HepG2 (cell line): ENCODE data around the gene EIF4ENIF1. TPM values are rescaled to one million over a fixed set of nuclear protein-coding genes. Genes with fewer than 3 reads are reported as not detected.
A peak's percentile ranks its signal among the peaks of the same experiment; 100 is the strongest.

Source experiments
- ATAD3A ChIP-seq: sonication (generic); formaldehyde crosslinking; IDR thresholded peaks from 2 replicates; pipeline ENCODE4 v1.4.0; 2020; ENCODE audit warnings: missing genetic modification reagents
- DNMT1 ChIP-seq: sonication (generic); formaldehyde crosslinking; IDR thresholded peaks from 2 replicates; pipeline ENCODE4 v1.5.1; 2020; ENCODE audit warnings: mild to moderate bottlenecking, missing genetic modification reagents
- ERF ChIP-seq: IDR thresholded peaks from 2 replicates; pipeline ENCODE4 v1.6.1; 2018; ENCODE audit warnings: missing biosample characterization, missing genetic modification reagents
- HCFC1 ChIP-seq: fragments of 150-350 bp; IDR thresholded peaks from 2 replicates; pipeline ENCODE4 v1.6.1; 2014; ENCODE audit warnings: low read depth, low read length
- HIVEP1 ChIP-seq: sonication (generic); formaldehyde crosslinking; IDR thresholded peaks from 2 replicates; pipeline ENCODE4 v1.4.0; 2020; ENCODE audit warnings: mild to moderate bottlenecking, missing genetic modification reagents
- JDP2 ChIP-seq: sonication (generic); formaldehyde crosslinking; IDR thresholded peaks from 2 replicates; pipeline ENCODE4 v1.8.1; 2022; ENCODE audit warnings: missing genetic modification reagents, borderline replicate concordance
- MIER2 ChIP-seq: IDR thresholded peaks from 2 replicates; pipeline ENCODE4 v1.6.1; 2016; ENCODE audit warnings: missing biosample characterization, missing genetic modification reagents
- NFKBIZ ChIP-seq: IDR thresholded peaks from 2 replicates; pipeline ENCODE4 v1.6.1; 2018; ENCODE audit warnings: missing genetic modification reagents, missing compliant biosample characterization
- NR2F2 ChIP-seq: IDR thresholded peaks from 2 replicates; pipeline ENCODE4 v1.6.1; 2012; ENCODE audit warnings: low read depth, inconsistent platforms, borderline replicate concordance
- ZFAT ChIP-seq: sonication (generic); formaldehyde crosslinking; conservative IDR thresholded peaks from 2 replicates; pipeline ENCODE4 v1.8.1; 2023; ENCODE audit warnings: missing genetic modification reagents, inconsistent platforms
- ZNF225 ChIP-seq: sonication (generic); formaldehyde crosslinking; IDR thresholded peaks from 2 replicates; pipeline ENCODE4 v1.4.0; 2020; ENCODE audit warnings: mild to moderate bottlenecking, missing genetic modification reagents
- ZNF547 ChIP-seq: sonication (generic); formaldehyde crosslinking; IDR thresholded peaks from 2 replicates; pipeline ENCODE4 v1.5.1; 2020; ENCODE audit warnings: mild to moderate bottlenecking, missing genetic modification reagents
- ZNF557 ChIP-seq: sonication (generic); formaldehyde crosslinking; IDR thresholded peaks from 2 replicates; pipeline ENCODE4 v1.4.0; 2020; ENCODE audit warnings: missing genetic modification reagents
- ZNF577 ChIP-seq: sonication (generic); formaldehyde crosslinking; IDR thresholded peaks from 2 replicates; pipeline ENCODE4 v1.4.0; 2020; ENCODE audit warnings: mild to moderate bottlenecking, low read depth, missing genetic modification reagents, borderline replicate concordance
- ZNF782 ChIP-seq: sonication (generic); formaldehyde crosslinking; IDR thresholded peaks from 2 replicates; pipeline ENCODE4 v1.4.0; 2020; ENCODE audit warnings: missing genetic modification reagents, mild to moderate bottlenecking, borderline replicate concordance
- polyA plus RNA-seq, 8 experiments: library from polyadenylated mRNA; depleted of rRNA in 3 of 8; stranded (reverse) in 7 of 8; unstranded in 1 of 8; fragments of >200 nt; fragmentation: Illumina TruSeq in 4 of 8; extraction: Trizol in 4 of 8; gene quantifications; 2 replicates each; pipeline versions ENCODE4 v1.2.1 to v1.2.3, GENCODE V29; 2011 to 2016; ENCODE audit warnings: low read depth in 4 of 8, missing spikeins in 1 of 8, mixed read lengths in 1 of 8; ENCODE audit not compliant: insufficient read depth in 1 of 8
- total RNA-seq, 5 experiments: library from RNA; depleted of rRNA; stranded (reverse); fragments of >200 nt; fragmentation: Illumina TruSeq; extraction: Trizol; gene quantifications; 2 replicates each; pipeline ENCODE4 v1.2.3, GENCODE V29; 2016; ENCODE audit warnings: low read depth in 1 of 5
- TF ChIP-seq, protein P1 (sequence below): sonication (generic); formaldehyde crosslinking; IDR thresholded peaks from 2 replicates; pipeline ENCODE4 v1.9.0; 2021; ENCODE audit warnings: missing genetic modification reagents, borderline replicate concordance
- TF ChIP-seq, protein P2 (sequence below): sonication (generic); formaldehyde crosslinking; IDR thresholded peaks from 2 replicates; pipeline ENCODE4 v1.4.0; 2020; ENCODE audit warnings: missing genetic modification reagents
- TF ChIP-seq, protein P3 (sequence below): sonication (generic); formaldehyde crosslinking; IDR thresholded peaks from 2 replicates; pipeline ENCODE4 v1.5.1; 2020; ENCODE audit warnings: mild to moderate bottlenecking, missing genetic modification reagents, moderate library complexity
- TF ChIP-seq, protein P4 (sequence below): sonication (generic); formaldehyde crosslinking; IDR thresholded peaks from 2 replicates; pipeline ENCODE4 v1.4.0; 2020; ENCODE audit warnings: missing genetic modification reagents

EIF4ENIF1 gene
- total and polyA plus RNA-seq, 2 of the 13 experiments (the other 11 are each of a cell fraction or from before 2014, with no cell fraction given) = 11.9 to 12.3 TPM

- peak; percentile 62; the same call in 1 of the 2 replicates for TF ChIP-seq ERF (CRISPR knock-in tag)
- peak; percentile 75; the same call in 1 of the 2 replicates for TF ChIP-seq HIVEP1 (CRISPR knock-in tag)
- no peak for TF ChIP-seq MIER2 (CRISPR knock-in tag)
- no peak for TF ChIP-seq DNMT1 (CRISPR knock-in tag)
- no peak; the same call in 1 of the 2 replicates for TF ChIP-seq ZNF782 (CRISPR knock-in tag)
- no peak for TF ChIP-seq ATAD3A (CRISPR knock-in tag)
- TF ChIP-seq, protein P1, sequence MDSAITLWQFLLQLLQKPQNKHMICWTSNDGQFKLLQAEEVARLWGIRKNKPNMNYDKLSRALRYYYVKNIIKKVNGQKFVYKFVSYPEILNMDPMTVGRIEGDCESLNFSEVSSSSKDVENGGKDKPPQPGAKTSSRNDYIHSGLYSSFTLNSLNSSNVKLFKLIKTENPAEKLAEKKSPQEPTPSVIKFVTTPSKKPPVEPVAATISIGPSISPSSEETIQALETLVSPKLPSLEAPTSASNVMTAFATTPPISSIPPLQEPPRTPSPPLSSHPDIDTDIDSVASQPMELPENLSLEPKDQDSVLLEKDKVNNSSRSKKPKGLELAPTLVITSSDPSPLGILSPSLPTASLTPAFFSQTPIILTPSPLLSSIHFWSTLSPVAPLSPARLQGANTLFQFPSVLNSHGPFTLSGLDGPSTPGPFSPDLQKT (CRISPR knock-in tag) = 0 out of 2 replicates have a peak, but pooled peaks have one; percentile 27
- TF ChIP-seq, protein P2, sequence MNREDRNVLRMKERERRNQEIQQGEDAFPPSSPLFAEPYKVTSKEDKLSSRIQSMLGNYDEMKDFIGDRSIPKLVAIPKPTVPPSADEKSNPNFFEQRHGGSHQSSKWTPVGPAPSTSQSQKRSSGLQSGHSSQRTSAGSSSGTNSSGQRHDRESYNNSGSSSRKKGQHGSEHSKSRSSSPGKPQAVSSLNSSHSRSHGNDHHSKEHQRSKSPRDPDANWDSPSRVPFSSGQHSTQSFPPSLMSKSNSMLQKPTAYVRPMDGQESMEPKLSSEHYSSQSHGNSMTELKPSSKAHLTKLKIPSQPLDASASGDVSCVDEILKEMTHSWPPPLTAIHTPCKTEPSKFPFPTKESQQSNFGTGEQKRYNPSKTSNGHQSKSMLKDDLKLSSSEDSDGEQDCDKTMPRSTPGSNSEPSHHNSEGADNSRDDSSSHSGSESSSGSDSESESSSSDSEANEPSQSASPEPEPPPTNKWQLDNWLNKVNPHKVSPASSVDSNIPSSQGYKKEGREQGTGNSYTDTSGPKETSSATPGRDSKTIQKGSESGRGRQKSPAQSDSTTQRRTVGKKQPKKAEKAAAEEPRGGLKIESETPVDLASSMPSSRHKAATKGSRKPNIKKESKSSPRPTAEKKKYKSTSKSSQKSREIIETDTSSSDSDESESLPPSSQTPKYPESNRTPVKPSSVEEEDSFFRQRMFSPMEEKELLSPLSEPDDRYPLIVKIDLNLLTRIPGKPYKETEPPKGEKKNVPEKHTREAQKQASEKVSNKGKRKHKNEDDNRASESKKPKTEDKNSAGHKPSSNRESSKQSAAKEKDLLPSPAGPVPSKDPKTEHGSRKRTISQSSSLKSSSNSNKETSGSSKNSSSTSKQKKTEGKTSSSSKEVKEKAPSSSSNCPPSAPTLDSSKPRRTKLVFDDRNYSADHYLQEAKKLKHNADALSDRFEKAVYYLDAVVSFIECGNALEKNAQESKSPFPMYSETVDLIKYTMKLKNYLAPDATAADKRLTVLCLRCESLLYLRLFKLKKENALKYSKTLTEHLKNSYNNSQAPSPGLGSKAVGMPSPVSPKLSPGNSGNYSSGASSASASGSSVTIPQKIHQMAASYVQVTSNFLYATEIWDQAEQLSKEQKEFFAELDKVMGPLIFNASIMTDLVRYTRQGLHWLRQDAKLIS (CRISPR knock-in tag) = no peak
- TF ChIP-seq, protein P3, sequence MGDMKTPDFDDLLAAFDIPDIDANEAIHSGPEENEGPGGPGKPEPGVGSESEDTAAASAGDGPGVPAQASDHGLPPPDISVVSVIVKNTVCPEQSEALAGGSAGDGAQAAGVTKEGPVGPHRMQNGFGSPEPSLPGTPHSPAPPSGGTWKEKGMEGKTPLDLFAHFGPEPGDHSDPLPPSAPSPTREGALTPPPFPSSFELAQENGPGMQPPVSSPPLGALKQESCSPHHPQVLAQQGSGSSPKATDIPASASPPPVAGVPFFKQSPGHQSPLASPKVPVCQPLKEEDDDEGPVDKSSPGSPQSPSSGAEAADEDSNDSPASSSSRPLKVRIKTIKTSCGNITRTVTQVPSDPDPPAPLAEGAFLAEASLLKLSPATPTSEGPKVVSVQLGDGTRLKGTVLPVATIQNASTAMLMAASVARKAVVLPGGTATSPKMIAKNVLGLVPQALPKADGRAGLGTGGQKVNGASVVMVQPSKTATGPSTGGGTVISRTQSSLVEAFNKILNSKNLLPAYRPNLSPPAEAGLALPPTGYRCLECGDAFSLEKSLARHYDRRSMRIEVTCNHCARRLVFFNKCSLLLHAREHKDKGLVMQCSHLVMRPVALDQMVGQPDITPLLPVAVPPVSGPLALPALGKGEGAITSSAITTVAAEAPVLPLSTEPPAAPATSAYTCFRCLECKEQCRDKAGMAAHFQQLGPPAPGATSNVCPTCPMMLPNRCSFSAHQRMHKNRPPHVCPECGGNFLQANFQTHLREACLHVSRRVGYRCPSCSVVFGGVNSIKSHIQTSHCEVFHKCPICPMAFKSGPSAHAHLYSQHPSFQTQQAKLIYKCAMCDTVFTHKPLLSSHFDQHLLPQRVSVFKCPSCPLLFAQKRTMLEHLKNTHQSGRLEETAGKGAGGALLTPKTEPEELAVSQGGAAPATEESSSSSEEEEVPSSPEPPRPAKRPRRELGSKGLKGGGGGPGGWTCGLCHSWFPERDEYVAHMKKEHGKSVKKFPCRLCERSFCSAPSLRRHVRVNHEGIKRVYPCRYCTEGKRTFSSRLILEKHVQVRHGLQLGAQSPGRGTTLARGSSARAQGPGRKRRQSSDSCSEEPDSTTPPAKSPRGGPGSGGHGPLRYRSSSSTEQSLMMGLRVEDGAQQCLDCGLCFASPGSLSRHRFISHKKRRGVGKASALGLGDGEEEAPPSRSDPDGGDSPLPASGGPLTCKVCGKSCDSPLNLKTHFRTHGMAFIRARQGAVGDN (CRISPR knock-in tag) = peak; percentile 96
- TF ChIP-seq ZNF547 (CRISPR knock-in tag) = 0 out of 2 replicates have a peak, but pooled peaks have one; percentile 57
- no peak for TF ChIP-seq NFKBIZ (CRISPR knock-in tag)
- TF ChIP-seq ZNF225 (CRISPR knock-in tag) = no peak; the same call in 1 of the 2 replicates
- TF ChIP-seq NR2F2 = no peak; the same call in 1 of the 2 replicates
- no peak for TF ChIP-seq ZNF577
- no peak for TF ChIP-seq HCFC1
- TF ChIP-seq, protein P4, sequence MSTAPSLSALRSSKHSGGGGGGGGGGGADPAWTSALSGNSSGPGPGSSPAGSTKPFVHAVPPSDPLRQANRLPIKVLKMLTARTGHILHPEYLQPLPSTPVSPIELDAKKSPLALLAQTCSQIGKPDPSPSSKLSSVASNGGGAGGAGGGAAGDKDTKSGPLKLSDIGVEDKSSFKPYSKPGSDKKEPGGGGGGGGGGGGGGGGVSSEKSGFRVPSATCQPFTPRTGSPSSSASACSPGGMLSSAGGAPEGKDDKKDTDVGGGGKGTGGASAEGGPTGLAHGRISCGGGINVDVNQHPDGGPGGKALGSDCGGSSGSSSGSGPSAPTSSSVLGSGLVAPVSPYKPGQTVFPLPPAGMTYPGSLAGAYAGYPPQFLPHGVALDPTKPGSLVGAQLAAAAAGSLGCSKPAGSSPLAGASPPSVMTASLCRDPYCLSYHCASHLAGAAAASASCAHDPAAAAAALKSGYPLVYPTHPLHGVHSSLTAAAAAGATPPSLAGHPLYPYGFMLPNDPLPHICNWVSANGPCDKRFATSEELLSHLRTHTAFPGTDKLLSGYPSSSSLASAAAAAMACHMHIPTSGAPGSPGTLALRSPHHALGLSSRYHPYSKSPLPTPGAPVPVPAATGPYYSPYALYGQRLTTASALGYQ = 0 out of 2 replicates have a peak, but pooled peaks have one; percentile 66
- TF ChIP-seq ZFAT (CRISPR knock-in tag) = no peak
- peak; percentile 41; the same call in 1 of the 2 replicates for TF ChIP-seq ZNF557
- no peak for TF ChIP-seq JDP2
Observed at GRCh38 chr22:31496007-31496734, 6.5 kb upstream of the EIF4ENIF1 start, which contains the start of gene SFI1 (continued).
